C4-2B (cell line): Measurements from ENCODE around the gene LAMA5.

Experiments used
- H3K27ac ChIP-seq: fragments of 450-650 bp; 2 replicates; pipeline ENCODE4 v1.5.1; 2017
- ZFX ChIP-seq: fragments of 450-650 bp; IDR thresholded peaks from 2 replicates; pipeline ENCODE4 v1.6.1; 2017
- TF ChIP-seq, protein P1 (sequence below): fragments of 450-650 bp; conservative IDR thresholded peaks from 2 replicates; pipeline ENCODE4 v1.5.1; 2017; ENCODE audit warnings: mild to moderate bottlenecking

The LAMA5 gene

DNA sequence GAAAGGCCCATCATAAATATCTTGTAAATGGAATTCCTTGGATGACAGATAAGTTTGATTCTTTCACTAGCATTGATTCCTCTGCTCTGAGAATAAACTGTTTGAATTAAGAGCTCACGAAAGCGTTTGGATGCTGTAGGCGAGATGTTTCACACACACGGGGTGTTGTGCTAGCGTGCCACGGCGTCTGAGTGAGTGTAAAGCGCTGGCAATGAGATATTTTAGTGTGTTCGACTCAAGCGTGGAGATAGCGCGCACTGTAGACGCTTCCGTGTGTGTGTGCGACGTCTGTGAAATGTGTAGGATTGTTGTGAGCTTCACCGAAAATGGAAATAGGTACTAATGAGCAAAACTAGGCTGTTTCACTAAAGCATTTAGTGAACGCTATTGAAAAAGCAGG lies 93.7 kb downstream of the LAMA5 start:
- H3K27ac ChIP-seq: no peak overlapping the region
- TF ChIP-seq, protein P1, sequence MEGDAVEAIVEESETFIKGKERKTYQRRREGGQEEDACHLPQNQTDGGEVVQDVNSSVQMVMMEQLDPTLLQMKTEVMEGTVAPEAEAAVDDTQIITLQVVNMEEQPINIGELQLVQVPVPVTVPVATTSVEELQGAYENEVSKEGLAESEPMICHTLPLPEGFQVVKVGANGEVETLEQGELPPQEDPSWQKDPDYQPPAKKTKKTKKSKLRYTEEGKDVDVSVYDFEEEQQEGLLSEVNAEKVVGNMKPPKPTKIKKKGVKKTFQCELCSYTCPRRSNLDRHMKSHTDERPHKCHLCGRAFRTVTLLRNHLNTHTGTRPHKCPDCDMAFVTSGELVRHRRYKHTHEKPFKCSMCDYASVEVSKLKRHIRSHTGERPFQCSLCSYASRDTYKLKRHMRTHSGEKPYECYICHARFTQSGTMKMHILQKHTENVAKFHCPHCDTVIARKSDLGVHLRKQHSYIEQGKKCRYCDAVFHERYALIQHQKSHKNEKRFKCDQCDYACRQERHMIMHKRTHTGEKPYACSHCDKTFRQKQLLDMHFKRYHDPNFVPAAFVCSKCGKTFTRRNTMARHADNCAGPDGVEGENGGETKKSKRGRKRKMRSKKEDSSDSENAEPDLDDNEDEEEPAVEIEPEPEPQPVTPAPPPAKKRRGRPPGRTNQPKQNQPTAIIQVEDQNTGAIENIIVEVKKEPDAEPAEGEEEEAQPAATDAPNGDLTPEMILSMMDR: no peak
- no peak for TF ChIP-seq ZFX

DNA sequence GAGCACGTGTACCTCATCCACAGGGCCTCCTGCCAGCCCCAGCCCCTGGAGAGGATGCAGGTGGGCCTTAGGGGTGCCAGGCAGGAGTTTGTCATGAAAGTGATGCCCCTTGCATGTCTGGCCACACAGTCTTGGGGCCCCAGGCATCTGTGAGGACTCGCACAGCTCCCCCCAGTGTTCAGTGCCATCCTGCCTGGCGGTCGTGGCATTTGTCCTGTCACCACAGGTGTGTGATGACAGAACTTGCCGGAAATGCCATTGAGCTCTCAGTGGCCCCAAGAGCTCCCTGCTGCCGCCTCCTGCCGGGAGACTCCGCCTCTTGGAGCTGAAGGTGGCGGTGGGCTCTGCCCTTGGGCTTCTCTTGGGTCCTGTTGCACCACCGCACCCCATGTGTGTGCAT lies 94.9 kb downstream of the LAMA5 start:
- no peak overlapping the region for H3K27ac ChIP-seq
- no peak for TF ChIP-seq ZFX
- TF ChIP-seq, protein P1: no peak

DNA sequence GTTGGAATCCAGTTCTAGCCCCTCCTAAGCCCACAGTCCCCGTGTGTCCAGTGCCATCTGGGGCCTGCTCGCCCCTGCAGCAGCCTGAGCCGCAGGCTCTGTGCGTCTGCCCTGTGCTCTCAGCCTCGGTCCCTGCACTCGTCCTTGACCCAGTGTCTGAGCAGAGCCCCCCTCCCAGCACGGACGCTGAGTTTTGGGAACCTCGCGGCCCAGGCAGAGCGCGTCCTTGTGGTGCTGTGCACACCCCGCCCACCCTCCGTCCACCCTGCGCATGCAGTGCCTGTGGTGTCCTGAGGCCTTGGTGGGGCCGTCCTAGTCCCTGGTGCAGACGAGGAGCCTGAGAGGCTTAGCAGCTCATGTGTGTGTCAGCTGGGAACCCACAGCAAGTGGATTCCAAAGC lies 97.2 kb downstream of the LAMA5 start:
- H3K27ac ChIP-seq: no peak overlapping the region
- TF ChIP-seq ZFX: no peak
- TF ChIP-seq, protein P1: no peak

GRCh38 chr20:62269378-62269777 lies 97.7 kb downstream of the LAMA5 start:
- no peak overlapping the region for H3K27ac ChIP-seq
- no peak for TF ChIP-seq ZFX
- TF ChIP-seq, protein P1: no peak

DNA sequence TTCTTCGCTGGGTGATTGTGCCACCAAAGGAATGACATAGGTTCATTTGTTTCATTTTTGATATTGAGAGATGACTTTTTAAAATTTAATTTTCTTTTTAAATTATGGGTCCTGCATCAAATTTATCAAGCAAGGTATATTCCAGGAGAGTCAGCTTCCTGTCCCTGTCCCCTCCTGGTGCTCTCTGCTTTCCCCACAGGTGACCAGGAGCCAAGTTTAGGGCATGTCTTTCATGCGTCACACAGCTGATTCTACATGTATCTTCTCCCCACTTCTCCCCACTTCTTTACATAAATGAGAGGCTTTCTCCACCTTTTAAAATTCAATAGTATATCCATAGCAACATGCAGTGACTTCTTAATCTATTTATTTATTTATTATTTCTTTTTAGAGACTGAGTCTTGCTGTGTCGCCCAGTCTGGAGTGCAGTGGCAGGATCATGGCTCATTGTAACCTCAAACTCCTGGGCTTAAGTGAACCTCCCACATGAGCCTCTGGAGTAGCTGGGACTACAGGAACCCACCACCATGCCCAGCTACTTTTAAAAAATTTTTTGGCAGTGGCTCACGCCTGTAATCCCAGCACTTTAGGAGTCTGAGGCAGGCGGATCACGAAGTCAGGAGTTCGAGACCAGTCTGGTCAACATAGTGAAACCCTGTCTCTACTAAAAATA lies 98.7 kb downstream of the LAMA5 start:
- TF ChIP-seq, protein P1: no peak
- no peak for TF ChIP-seq ZFX
- no peak overlapping the region for H3K27ac ChIP-seq

GRCh38 chr20:62267543-62267942 lies 99.6 kb downstream of the LAMA5 start:
- TF ChIP-seq, protein P1: no peak
- no peak for TF ChIP-seq ZFX

DNA sequence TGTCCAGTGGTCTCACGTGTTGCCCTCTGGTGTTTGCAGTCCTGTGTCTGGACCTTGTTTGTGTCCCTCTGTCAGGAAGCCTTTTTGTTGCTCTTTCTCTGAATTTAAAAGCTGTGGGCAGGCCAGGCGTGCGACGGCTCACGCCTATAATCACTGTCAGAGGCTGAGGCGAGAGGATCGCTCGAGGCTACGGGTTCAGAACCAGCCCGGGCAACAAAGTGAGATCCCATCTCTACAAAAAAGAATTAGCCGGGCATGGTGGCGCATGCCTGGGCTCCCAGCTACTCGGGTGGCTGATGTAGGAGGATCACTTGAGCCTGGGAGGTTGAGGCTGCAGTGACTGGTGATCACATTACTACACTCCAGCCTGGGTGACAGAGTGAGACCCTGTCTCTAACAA lies 100.3 kb downstream of the LAMA5 start:
- no peak for TF ChIP-seq ZFX
- TF ChIP-seq, protein P1: no peak

More at GRCh38 chr20:62267543-62267942, 99.6 kb downstream of the LAMA5 start:
- no peak overlapping the region for H3K27ac ChIP-seq

More for the DNA sequence above, 100.3 kb downstream of the LAMA5 start:
- no peak overlapping the region for H3K27ac ChIP-seq
